ENCODE data around the gene LTBP2. TPM values are rescaled to one million over a fixed set of nuclear protein-coding genes. Genes with fewer than 3 reads are reported as not detected.

Gene LTBP2
- total RNA-seq, 4 donors from 2014 or later = 19.8 to 51.9 (median 28.8) TPM

- H3K36me3 ChIP-seq = no peaks in the 10 kb centered on the region
- no peaks in the 10 kb centered on the region for H3K9me3 ChIP-seq
- TF ChIP-seq POLR2A (IDR thresholded peaks at IDR 0.05) (no peak), CTCF (IDR thresholded peaks at IDR 0.05 in 4 of 5, conservative IDR thresholded peaks at IDR 0.05 in 1 of 5) (no peak)
- intact Hi-C loops (cut with DNase I; ENCODE audit: low total_unique reads) = no loop called here
- H3K4me3 ChIP-seq = no peak overlapping the region
- H3K27ac ChIP-seq = no peak overlapping the region
- ATAC-seq = no peak
- in situ Hi-C loops (cut with MboI; ENCODE audit: low sequenced_read_pairs in 4 of 4) = no loop called here
- H3K27me3 ChIP-seq = no peaks in the 10 kb centered on the region
- DNase-seq = no peak
- peaks cover 8% of the 10 kb centered on the region in 2 donors for H3K4me1 ChIP-seq
These were observed 33.6 kb downstream of the LTBP2 start for GRCh38 chr14:74578479-74578878.

GRCh38 chr14:74577948-74578275, 34.1 kb downstream of the LTBP2 start:
- TF ChIP-seq POLR2A (IDR thresholded peaks at IDR 0.05) (no peak), CTCF (IDR thresholded peaks at IDR 0.05 in 4 of 5, conservative IDR thresholded peaks at IDR 0.05 in 1 of 5) (no peak)
- H3K27ac ChIP-seq = no peak overlapping the region
- intact Hi-C loops (cut with DNase I; ENCODE audit: low total_unique reads) (no loop called here), in situ Hi-C loops (cut with MboI; ENCODE audit: low sequenced_read_pairs in 4 of 4) (no loop called here)
- H3K4me1 ChIP-seq = peaks cover 2% of the 10 kb centered on the region in 2 donors
- H3K36me3 ChIP-seq = no peaks in the 10 kb centered on the region
- no peak for DNase-seq
- ATAC-seq = no peak
- H3K4me3 ChIP-seq = no peak overlapping the region
- no peaks in the 10 kb centered on the region for H3K9me3 ChIP-seq
- H3K27me3 ChIP-seq = no peaks in the 10 kb centered on the region

GRCh38 chr14:74577247-74577947, 34.6 kb downstream of the LTBP2 start:
- no peaks in the 10 kb centered on the region for H3K9me3 ChIP-seq
- intact Hi-C loops (cut with DNase I; ENCODE audit: low total_unique reads) (no loop called here), in situ Hi-C loops (cut with MboI; ENCODE audit: low sequenced_read_pairs in 4 of 4) (no loop called here)
- H3K27ac ChIP-seq = no peak overlapping the region
- TF ChIP-seq CTCF (IDR thresholded peaks at IDR 0.05 in 4 of 5, conservative IDR thresholded peaks at IDR 0.05 in 1 of 5) (no peak), POLR2A (IDR thresholded peaks at IDR 0.05) (no peak)
- no peaks in the 10 kb centered on the region for H3K4me1 ChIP-seq
- DNase-seq (peak in 1 of 2 donors; percentile 64), ATAC-seq (peak; percentile 50 to 70)
- no peaks in the 10 kb centered on the region for H3K27me3 ChIP-seq
- no peaks in the 10 kb centered on the region for H3K36me3 ChIP-seq
- H3K4me3 ChIP-seq = no peak overlapping the region

- DNase-seq = no peak
- in situ Hi-C loops (cut with MboI; ENCODE audit: low sequenced_read_pairs in 4 of 4) (no loop called here), intact Hi-C loops (cut with DNase I; ENCODE audit: low total_unique reads) (no loop called here)
- Histone ChIP-seq H3K27me3 (no peaks in the 10 kb centered on the region), H3K4me1 (peaks cover 0 to 6% of the 10 kb centered on the region in 2 donors), H3K27ac (peak overlapping the region in 1 of 4 donors; percentile 18), H3K4me3 (no peak overlapping the region), H3K9me3 (no peaks in the 10 kb centered on the region), H3K36me3 (no peaks in the 10 kb centered on the region)
- ATAC-seq = no peak
- no peak for TF ChIP-seq CTCF (IDR thresholded peaks at IDR 0.05 in 4 of 5, conservative IDR thresholded peaks at IDR 0.05 in 1 of 5)
- TF ChIP-seq POLR2A (IDR thresholded peaks at IDR 0.05) = no peak
These were observed 36.1 kb downstream of the LTBP2 start for GRCh38 chr14:74575936-74576335.

- Histone ChIP-seq H3K4me3 (no peak overlapping the region), H3K27me3 (no peaks in the 10 kb centered on the region), H3K9me3 (no peaks in the 10 kb centered on the region), H3K4me1 (peaks cover 2 to 6% of the 10 kb centered on the region in 2 donors), H3K36me3 (no peaks in the 10 kb centered on the region), H3K27ac (peak overlapping the region in 1 of 4 donors; percentile 18)
- TF ChIP-seq POLR2A (IDR thresholded peaks at IDR 0.05) (no peak), CTCF (IDR thresholded peaks at IDR 0.05 in 4 of 5, conservative IDR thresholded peaks at IDR 0.05 in 1 of 5) (no peak)
- in situ Hi-C loops (cut with MboI; ENCODE audit: low sequenced_read_pairs in 4 of 4) = no loop called here
- DNase-seq (no peak), ATAC-seq (no peak)
- intact Hi-C loops (cut with DNase I; ENCODE audit: low total_unique reads) = no loop called here
These were observed 36.5 kb downstream of the LTBP2 start for GRCh38 chr14:74575507-74575906.
